SK-N-SH (cell line): ENCODE results near the gene TFCP2. TPM values are rescaled to one million over a fixed set of nuclear protein-coding genes. Genes with fewer than 3 reads are reported as not detected.

ENCODE experiments used
- CTCF ChIA-PET: fragments of 300-600, 350-600 bp; formaldehyde crosslinking; extraction: SDS; loops from one replicate; lab custom pipeline; 2021; lab: Yijun Ruan, JAX
- POLR2A ChIA-PET: fragments of 350-600 bp; sonication (Branson Sonifier 250); formaldehyde crosslinking; extraction: SDS; loops from one replicate; lab custom pipeline; 2020; ENCODE audit warnings: antibody characterized with exemption, inconsistent platforms; lab: Yijun Ruan, JAX
- DNase-seq: peaks from one replicate; pipeline ENCODE4 v3.0.0; 2012
- H2AFZ ChIP-seq: fragments of 200-600 bp; sonication (generic); 2 replicates; pipeline ENCODE4 v1.8.1; 2016; ENCODE audit warnings: antibody characterized with exemption, mild to moderate bottlenecking, low read depth
- H3F3A ChIP-seq: fragments of 200-600 bp; sonication (generic); replicated peaks from 2 replicates; pipeline ENCODE3; 2016; ENCODE audit warnings: antibody characterized with exemption, mild to moderate bottlenecking; ENCODE audit not compliant: insufficient read depth
- H3K27ac ChIP-seq, 2 experiments: fragments of 200-500 bp in 1 of 2; fragments of 200-600 bp in 1 of 2; sonication (Bioruptor generic) in 1 of 2; sonication (generic), shearing (Covaris generic) in 1 of 2; 2 replicates each; pipeline versions ENCODE4 v1.5.1 to v1.6.1; 2014 to 2016; ENCODE audit warnings: low read depth in 2 of 2, inconsistent platforms in 1 of 2, low read length in 1 of 2, mild to moderate bottlenecking in 1 of 2, mixed read lengths in 1 of 2
- H3K27me3 ChIP-seq: fragments of 200-600 bp; sonication (generic), shearing (Covaris generic); 2 replicates; pipeline ENCODE4 v1.6.1; 2016; ENCODE audit warnings: mixed run types; ENCODE audit not compliant: insufficient read depth
- H3K36me3 ChIP-seq, 2 experiments: fragments of 200-500 bp in 1 of 2; fragments of 200-600 bp in 1 of 2; sonication (Bioruptor generic) in 1 of 2; sonication (generic) in 1 of 2; replicated peaks in 1 of 2; 2 replicates each; pipeline versions ENCODE3 to v1.5.1; 2014 to 2016; ENCODE audit warnings: low read length in 1 of 2, mild to moderate bottlenecking in 1 of 2; ENCODE audit not compliant: insufficient read depth in 2 of 2, control insufficient read depth in 1 of 2
- H3K4me1 ChIP-seq, 2 experiments: fragments of 200-500 bp in 1 of 2; fragments of 200-600 bp in 1 of 2; sonication (Bioruptor generic) in 1 of 2; sonication (generic), shearing (Covaris generic) in 1 of 2; 2 replicates each; pipeline versions ENCODE4 v1.5.1 to v1.6.1; 2014 to 2016; ENCODE audit warnings: low read depth in 1 of 2, low read length in 1 of 2, mixed run types in 1 of 2; ENCODE audit not compliant: insufficient read depth in 2 of 2, control insufficient read depth in 1 of 2
- H3K4me2 ChIP-seq: fragments of 200-600 bp; sonication (generic), shearing (Covaris generic); 2 replicates; pipeline ENCODE4 v1.6.1; 2017; ENCODE audit warnings: mixed run types
- H3K4me3 ChIP-seq, 2 experiments: fragments of 200-500 bp in 1 of 2; fragments of 200-600 bp in 1 of 2; sonication (Bioruptor generic) in 1 of 2; sonication (generic), shearing (Covaris generic) in 1 of 2; 2 replicates each; pipeline versions ENCODE4 v1.5.1 to v1.8.1; 2014 to 2016; ENCODE audit warnings: low read depth in 2 of 2, inconsistent platforms in 1 of 2, low read length in 1 of 2, mild to moderate bottlenecking in 1 of 2, mixed read lengths in 1 of 2, moderate library complexity in 1 of 2
- H3K79me2 ChIP-seq: fragments of 200-600 bp; sonication (generic); 2 replicates; pipeline ENCODE4 v1.8.1; 2017; ENCODE audit warnings: mild to moderate bottlenecking; ENCODE audit not compliant: insufficient read depth
- H3K9ac ChIP-seq: fragments of 200-600 bp; sonication (generic); 2 replicates; pipeline ENCODE4 v1.6.1; 2017; ENCODE audit warnings: mixed run types
- H3K9me2 ChIP-seq: fragments of 200-600 bp; sonication (generic); 2 replicates; pipeline ENCODE4 v1.6.1; 2017; ENCODE audit warnings: mixed run types
- H3K9me3 ChIP-seq: fragments of 200-600 bp; sonication (generic); 2 replicates; pipeline ENCODE4 v1.6.1; 2017; ENCODE audit warnings: mixed run types, mild to moderate bottlenecking, moderate library complexity
- H4K20me1 ChIP-seq: fragments of 200-600 bp; sonication (generic); 2 replicates; pipeline ENCODE4 v1.6.1; 2017; ENCODE audit warnings: mild to moderate bottlenecking, mixed run types; ENCODE audit not compliant: insufficient read depth
- CHD2 ChIP-seq: fragments of 150-350 bp; IDR thresholded peaks from 2 replicates; pipeline ENCODE4 v1.6.1; 2018; ENCODE audit warnings: low read length; ENCODE audit not compliant: partially characterized antibody
- CTCF ChIP-seq: fragments of 200-600 bp; sonication (generic); IDR thresholded peaks from 2 replicates; pipeline ENCODE4 v1.6.1; 2017; ENCODE audit warnings: antibody characterized with exemption, mild to moderate bottlenecking, moderate library complexity
- EP300 ChIP-seq, 2 experiments: IDR thresholded peaks; 2 replicates each; pipeline versions ENCODE4 v1.4.0 to v1.6.1; 2012; ENCODE audit warnings: borderline replicate concordance in 1 of 2, low read depth in 1 of 2, low read length in 1 of 2
- EZH2phosphoT487 ChIP-seq: fragments of 200-600 bp; sonication (generic); IDR thresholded peaks from 2 replicates; pipeline ENCODE4 v1.6.1; 2017; ENCODE audit warnings: low read depth, mixed run types, mild to moderate bottlenecking, antibody characterized with exemption, moderate library complexity, borderline replicate concordance
- FOSL2 ChIP-seq: IDR thresholded peaks from 2 replicates; pipeline ENCODE4 v1.4.0; 2012; ENCODE audit warnings: low read depth, mild to moderate bottlenecking, moderate library complexity, borderline replicate concordance
- FOXJ3 ChIP-seq: sonication (generic); formaldehyde crosslinking; IDR thresholded peaks from 2 replicates; pipeline ENCODE4 v1.5.1; 2020; ENCODE audit warnings: mild to moderate bottlenecking, missing genetic modification reagents
- FOXM1 ChIP-seq: IDR thresholded peaks from 2 replicates; pipeline ENCODE4 v1.4.0; 2012; ENCODE audit warnings: low read depth, mild to moderate bottlenecking
- GATA2 ChIP-seq: sonication (generic); formaldehyde crosslinking; IDR thresholded peaks from 2 replicates; pipeline ENCODE4 v1.5.0; 2020; ENCODE audit warnings: mild to moderate bottlenecking, missing genetic modification reagents
- MAX ChIP-seq: IDR thresholded peaks from 2 replicates; pipeline ENCODE4 v1.4.0; 2012; ENCODE audit warnings: low read depth
- MEF2A ChIP-seq: IDR thresholded peaks from 2 replicates; pipeline ENCODE4 v1.4.0; 2012; ENCODE audit warnings: low read depth, borderline replicate concordance
- MXI1 ChIP-seq: IDR thresholded peaks from 2 replicates; pipeline ENCODE4 v1.6.1; 2012; ENCODE audit warnings: mild to moderate bottlenecking, low read depth, low read length, improper control_type of control experiment
- PBX3 ChIP-seq: IDR thresholded peaks from 2 replicates; pipeline ENCODE4; 2012
- POLR2AphosphoS5 ChIP-seq: IDR thresholded peaks from 2 replicates; pipeline ENCODE4 v1.6.1; 2012; ENCODE audit warnings: low read depth, low read length
- RAD21 ChIP-seq: IDR thresholded peaks from 2 replicates; pipeline ENCODE4 v1.6.1; 2012; ENCODE audit warnings: mild to moderate bottlenecking, low read length
- RFX5 ChIP-seq: IDR thresholded peaks from 2 replicates; pipeline ENCODE4 v1.6.1; 2012; ENCODE audit warnings: mild to moderate bottlenecking, improper control_type of control experiment, low read length
- SIN3A ChIP-seq: IDR thresholded peaks from 2 replicates; pipeline ENCODE4 v1.6.1; 2012; ENCODE audit warnings: low read depth, mild to moderate bottlenecking, low read length, moderate library complexity, borderline replicate concordance
- TAF1 ChIP-seq: IDR thresholded peaks from 2 replicates; pipeline ENCODE4 v1.6.1; 2012; ENCODE audit warnings: low read depth, mild to moderate bottlenecking, low read length, moderate library complexity, borderline replicate concordance
- TCF12 ChIP-seq: IDR thresholded peaks from 2 replicates; pipeline ENCODE4 v1.4.0; 2012
- USF1 ChIP-seq: IDR thresholded peaks from 2 replicates; pipeline ENCODE4 v1.4.0; 2012; ENCODE audit warnings: low read depth, borderline replicate concordance
- USF2 ChIP-seq: fragments of 150-350 bp; IDR thresholded peaks from 2 replicates; pipeline ENCODE4 v1.6.1; 2017; ENCODE audit warnings: antibody characterized with exemption, low read length, low read depth, borderline replicate concordance
- WGBS: methylation state at CpG from one replicate; pipeline ENCODE4 v1.1.6; 2017; ENCODE audit warnings: low lambda C conversion rate; 5-methylcytosine and 5-hydroxymethylcytosine counted together
- polyA plus RNA-seq, 3 experiments: library from polyadenylated mRNA; depleted of rRNA; stranded (reverse); fragments of >200 nt; gene quantifications; 2 replicates each; pipeline ENCODE4 v1.2.3, GENCODE V29; 2012

The TFCP2 gene
- polyA plus RNA-seq, 1 of the 3 experiments (the other 2 are of a cell fraction) = 18.1 TPM

- TF ChIP-seq EZH2phosphoT487 (no peak), MXI1 (no peak), FOSL2 (no peak), RFX5 (no peak), USF2 (no peak), USF1 (no peak)
Observed at GRCh38 chr12:51171884-51172514, 936 bp downstream of the TFCP2 start (continued).

- no peak overlapping the region for H3K4me3 ChIP-seq
- no peak overlapping the region for H2AFZ ChIP-seq
- H3K36me3 ChIP-seq = no peaks in the 10 kb centered on the region
- H3F3A ChIP-seq = peaks cover 4% of the 10 kb centered on the region
- H3K9me2 ChIP-seq = no peaks in the 10 kb centered on the region
- TF ChIP-seq USF1 (no peak), EZH2phosphoT487 (no peak), MEF2A (no peak), MXI1 (no peak), MAX (no peak), RAD21 (no peak), TAF1 (no peak), FOXM1 (no peak), CTCF (no peak), USF2 (no peak), POLR2AphosphoS5 (no peak), GATA2 (CRISPR knock-in tag) (no peak), TCF12 (no peak), PBX3 (no peak), CHD2 (no peak), FOXJ3 (CRISPR knock-in tag) (no peak), EP300 (IDR thresholded peaks at IDR 0.05; ENCODE audit: borderline replicate concordance in 1 of 2, low read depth in 1 of 2, low read length in 1 of 2) (no peak), SIN3A (no peak)
- POLR2A ChIA-PET = no interaction called here
- H3K4me1 ChIP-seq = no peaks in the 10 kb centered on the region
- H4K20me1 ChIP-seq = 0 out of 2 replicates have a peak, but pooled peaks cover 4% of the 10 kb centered on the region
- no peaks in the 10 kb centered on the region for H3K9me3 ChIP-seq
- no peak overlapping the region for H3K27ac ChIP-seq
- CTCF ChIA-PET = no interaction called here
- H3K9ac ChIP-seq = no peak overlapping the region
- H3K79me2 ChIP-seq = peaks cover 94% of the 10 kb centered on the region
- H3K27me3 ChIP-seq = no peaks in the 10 kb centered on the region
- H3K4me2 ChIP-seq = no peak overlapping the region
- no peak for DNase-seq
- 100% methylated on average over 3 of the region's 3 CpGs for WGBS
Observed at GRCh38 chr12:51163795-51164194, 9.1 kb downstream of the TFCP2 start.
